NCI-H460 (cell line): ENCODE measurements around the gene DRD2. TPM values are rescaled to one million over a fixed set of nuclear protein-coding genes. Genes with fewer than 3 reads are reported as not detected.

Source experiments
- DNase-seq: peaks from one replicate; pipeline ENCODE4 v3.0.0-alpha.2; 2016; ENCODE audit warnings: low read depth; ENCODE audit errors: extremely low read depth
- total RNA-seq: library from RNA; depleted of rRNA; stranded (reverse); fragments of >200 nt; shearing (Covaris generic); gene quantifications from 2 replicates; pipeline ENCODE4 v1.2.3, GENCODE V29; 2014

The DRD2 gene
- total RNA-seq, 1 experiment from 2014 or later, result not detected

GRCh38 chr11:113447621-113448315, 27.4 kb downstream of the DRD2 start:
- no peak for DNase-seq

GRCh38 chr11:113446938-113447337, 28.3 kb downstream of the DRD2 start:
- no peak for DNase-seq

GRCh38 chr11:113446112-113446511, 29.1 kb downstream of the DRD2 start:
- no peak for DNase-seq

GRCh38 chr11:113444502-113445123, 30.6 kb downstream of the DRD2 start:
- DNase-seq, result no peak

GRCh38 chr11:113440816-113441215, 34.4 kb downstream of the DRD2 start:
- DNase-seq, result no peak

GRCh38 chr11:113436672-113437252, 38.4 kb downstream of the DRD2 start:
- DNase-seq, result no peak

GRCh38 chr11:113435190-113435968, 39.8 kb downstream of the DRD2 start:
- DNase-seq, result no peak

- no peak for DNase-seq
These were observed 43.5 kb downstream of the DRD2 start for GRCh38 chr11:113431746-113432145.

GRCh38 chr11:113426686-113427085, 48.5 kb downstream of the DRD2 start:
- DNase-seq, result no peak

- DNase-seq, result no peak
These were observed 54.4 kb downstream of the DRD2 start for GRCh38 chr11:113420808-113421207.

GRCh38 chr11:113419454-113420003, 55.7 kb downstream of the DRD2 start:
- DNase-seq, result no peak

- no peak for DNase-seq
These were observed 57.8 kb downstream of the DRD2 start for GRCh38 chr11:113417428-113417827.

- no peak for DNase-seq
These were observed 59.9 kb downstream of the DRD2 start for GRCh38 chr11:113415343-113415742.

- DNase-seq, result no peak
These were observed 62.5 kb downstream of the DRD2 start for GRCh38 chr11:113412675-113413074.

- no peak for DNase-seq
These were observed 63.7 kb downstream of the DRD2 start for GRCh38 chr11:113411536-113411935.

GRCh38 chr11:113410414-113411135, 64.6 kb downstream of the DRD2 start:
- no peak for DNase-seq

GRCh38 chr11:113409526-113409925, 65.7 kb downstream of the DRD2 start:
- no peak for DNase-seq

GRCh38 chr11:113408887-113409286, 66.3 kb downstream of the DRD2 start:
- no peak for DNase-seq

GRCh38 chr11:113408206-113408605, 67.0 kb downstream of the DRD2 start:
- no peak for DNase-seq

- no peak for DNase-seq
These were observed 68.0 kb downstream of the DRD2 start for GRCh38 chr11:113407163-113407562.
